Measurements from ENCODE around the gene ESR2.
"Not testable (repeated sequence)": the region's sequence is repeated elsewhere in the genome, so short reads cannot be mapped to it uniquely, and the experiment has no call there.

Gene ESR2

GRCh38 chr14:64215274-64215673 lies 78.9 kb downstream of the ESR2 start:
- H3K36me3 ChIP-seq (ENCODE audit: control insufficient read depth, insufficient read depth, low read length): peaks cover 16% of the 10 kb centered on the region
- no peaks in the 10 kb centered on the region for H3K27me3 ChIP-seq (replicated peaks; ENCODE audit: control insufficient read depth, insufficient read depth, low read length)
- no peak for TF ChIP-seq CTCF (IDR thresholded peaks at IDR 0.05; ENCODE audit: insufficient read depth, low read length, poor library complexity, severe bottlenecking)
- H3K4me3 ChIP-seq (replicated peaks; ENCODE audit: low read depth, low read length): no peak overlapping the region
- no peak for DNase-seq (ENCODE audit: extremely low read depth, insufficient read length)

- no peak for TF ChIP-seq CTCF (IDR thresholded peaks at IDR 0.05; ENCODE audit: insufficient read depth, low read length, poor library complexity, severe bottlenecking)
- no peak for DNase-seq (ENCODE audit: extremely low read depth, insufficient read length)
- Histone ChIP-seq H3K36me3 (ENCODE audit: control insufficient read depth, insufficient read depth, low read length) (peaks cover 20% of the 10 kb centered on the region), H3K27me3 (replicated peaks; ENCODE audit: control insufficient read depth, insufficient read depth, low read length) (no peaks in the 10 kb centered on the region), H3K4me3 (replicated peaks; ENCODE audit: low read depth, low read length) (no peak overlapping the region)
These were observed 80.2 kb downstream of the ESR2 start for GRCh38 chr14:64213853-64214570.

- no peak for TF ChIP-seq CTCF (IDR thresholded peaks at IDR 0.05; ENCODE audit: insufficient read depth, low read length, poor library complexity, severe bottlenecking)
- DNase-seq (ENCODE audit: extremely low read depth, insufficient read length): no peak
- Histone ChIP-seq H3K36me3 (ENCODE audit: control insufficient read depth, insufficient read depth, low read length) (peaks cover 21% of the 10 kb centered on the region), H3K4me3 (replicated peaks; ENCODE audit: low read depth, low read length) (no peak overlapping the region), H3K27me3 (replicated peaks; ENCODE audit: control insufficient read depth, insufficient read depth, low read length) (no peaks in the 10 kb centered on the region)
These were observed 81.1 kb downstream of the ESR2 start for GRCh38 chr14:64213086-64213485.

GRCh38 chr14:64212666-64213065 lies 81.5 kb downstream of the ESR2 start:
- no peak for DNase-seq (ENCODE audit: extremely low read depth, insufficient read length)
- Histone ChIP-seq H3K27me3 (replicated peaks; ENCODE audit: control insufficient read depth, insufficient read depth, low read length) (no peaks in the 10 kb centered on the region), H3K36me3 (ENCODE audit: control insufficient read depth, insufficient read depth, low read length) (peaks cover 21% of the 10 kb centered on the region), H3K4me3 (replicated peaks; ENCODE audit: low read depth, low read length) (no peak overlapping the region)
- no peak for TF ChIP-seq CTCF (IDR thresholded peaks at IDR 0.05; ENCODE audit: insufficient read depth, low read length, poor library complexity, severe bottlenecking)

GRCh38 chr14:64210912-64211311 lies 83.3 kb downstream of the ESR2 start:
- not testable (repeated sequence) for DNase-seq (ENCODE audit: extremely low read depth, insufficient read length); H3K4me3 ChIP-seq (replicated peaks; ENCODE audit: low read depth, low read length); H3K27me3 ChIP-seq (replicated peaks; ENCODE audit: control insufficient read depth, insufficient read depth, low read length)
- H3K36me3 ChIP-seq (ENCODE audit: control insufficient read depth, insufficient read depth, low read length): peaks cover 21% of the 10 kb centered on the region

- no peak for TF ChIP-seq CTCF (IDR thresholded peaks at IDR 0.05; ENCODE audit: insufficient read depth, low read length, poor library complexity, severe bottlenecking)
These were observed 84.0 kb downstream of the ESR2 start for GRCh38 chr14:64210216-64210615.

More at GRCh38 chr14:64210216-64210615, 84.0 kb downstream of the ESR2 start:
- Histone ChIP-seq H3K27me3 (replicated peaks; ENCODE audit: control insufficient read depth, insufficient read depth, low read length) (no peaks in the 10 kb centered on the region), H3K36me3 (ENCODE audit: control insufficient read depth, insufficient read depth, low read length) (peaks cover 20% of the 10 kb centered on the region), H3K4me3 (replicated peaks; ENCODE audit: low read depth, low read length) (no peak overlapping the region)
- no peak for DNase-seq (ENCODE audit: extremely low read depth, insufficient read length)

All from GM06990 (cell line).